Muscle of back (tissue), 11 donors: ENCODE data around the gene EID1. TPM values are rescaled to one million over a fixed set of nuclear protein-coding genes. Genes with fewer than 3 reads are reported as not detected.
A peak's percentile ranks its signal among the peaks of the same experiment; 100 is the strongest.

Source experiments
- DNase-seq, 3 donors: peaks; one replicate each; pipeline versions ENCODE4 v3.0.0 to v3.0.0-alpha.2; 2013
- polyA plus RNA-seq, 10 donors: library from polyadenylated mRNA; unstranded; fragments of 120-200 nt; gene quantifications; one replicate each; pipeline ENCODE4 v1.2.1, GENCODE V29; 2013; ENCODE audit not compliant: insufficient read length in 10 of 10

Gene EID1
- polyA plus RNA-seq, 10 donors = 204 to 365 (median 233) TPM

- peak in 1 of 3 donors; percentile 33 for DNase-seq
Measured at GRCh38 chr15:48865370-48866079, 12.4 kb upstream of the EID1 start.

GRCh38 chr15:48866141-48866563 is 11.8 kb upstream of the EID1 start:
- no peak for DNase-seq

- DNase-seq = no peak
Measured at GRCh38 chr15:48868023-48868422, 9.9 kb upstream of the EID1 start.

- no peak for DNase-seq
Measured at GRCh38 chr15:48868536-48868935, 9.4 kb upstream of the EID1 start.

GRCh38 chr15:48869966-48870365 is 8.0 kb upstream of the EID1 start:
- no peak for DNase-seq

- no peak for DNase-seq
Measured at GRCh38 chr15:48871542-48871941, 6.4 kb upstream of the EID1 start.

- no peak for DNase-seq
Measured at GRCh38 chr15:48872632-48873031, 5.3 kb upstream of the EID1 start.

GRCh38 chr15:48875241-48875960 is 2.5 kb upstream of the EID1 start:
- no peak for DNase-seq

- no peak for DNase-seq
Measured at GRCh38 chr15:48876057-48876456, 1.9 kb upstream of the EID1 start.

- no peak for DNase-seq
Measured at GRCh38 chr15:48880070-48880634, 2.2 kb downstream of the EID1 start.

- no peak for DNase-seq
Measured at GRCh38 chr15:48883699-48884098, 5.8 kb downstream of the EID1 start.

- DNase-seq = no peak
Measured at GRCh38 chr15:48887144-48887543, 9.2 kb downstream of the EID1 start.

- DNase-seq = no peak
Measured at GRCh38 chr15:48888191-48888590, 10.3 kb downstream of the EID1 start.

- DNase-seq = peak; percentile 18 to 68 (median 30)
Measured at GRCh38 chr15:48888836-48889235, 10.9 kb downstream of the EID1 start.

- DNase-seq = no peak
Measured at GRCh38 chr15:48889925-48890324, 12.0 kb downstream of the EID1 start.

GRCh38 chr15:48890375-48890972 is 12.5 kb downstream of the EID1 start:
- DNase-seq = no peak

- DNase-seq = no peak
Measured at GRCh38 chr15:48891232-48891765, 13.4 kb downstream of the EID1 start.

GRCh38 chr15:48893311-48893710 is 15.4 kb downstream of the EID1 start:
- DNase-seq = no peak

GRCh38 chr15:48896869-48897814 is 19.2 kb downstream of the EID1 start:
- DNase-seq = peak; percentile 55 to 91 (median 69)

- DNase-seq = no peak
Measured at GRCh38 chr15:48898032-48898431, 20.1 kb downstream of the EID1 start.

GRCh38 chr15:48898446-48898845 is 20.5 kb downstream of the EID1 start:
- no peak for DNase-seq
